Stimulated activated CD8-positive, alpha-beta memory T cell treated with anti-CD3 and anti-CD28 coated beads, Interleukin-4, amount 100 ng/mL, for 24 hours (primary cell): Measurements from ENCODE around the gene TP53BP2.
A peak's percentile ranks its signal among the peaks of the same experiment; 100 is the strongest.
"Not testable (repeated sequence)": the region's sequence is repeated elsewhere in the genome, so short reads cannot be mapped to it uniquely, and the experiment has no call there.

Experiments
- DNase-seq: peaks from one replicate; pipeline ENCODE4 v3.0.0-alpha.2; 2020; ENCODE audit warnings: low read depth

TP53BP2 gene

GRCh38 chr1:223853748-223854147 is 8.0 kb upstream of the TP53BP2 start:
- DNase-seq: no peak

GRCh38 chr1:223853275-223853674 is 7.5 kb upstream of the TP53BP2 start:
- no peak for DNase-seq

- DNase-seq: no peak
Observed at GRCh38 chr1:223852337-223852736, 6.6 kb upstream of the TP53BP2 start.

- no peak for DNase-seq
Observed at GRCh38 chr1:223849352-223850254, 3.9 kb upstream of the TP53BP2 start.

- DNase-seq: no peak
Observed at GRCh38 chr1:223848536-223848935, 2.8 kb upstream of the TP53BP2 start.

GRCh38 chr1:223847781-223848345 is 2.1 kb upstream of the TP53BP2 start:
- no peak for DNase-seq

GRCh38 chr1:223845037-223845809 is 524 bp downstream of the TP53BP2 start:
- peak; percentile 37 for DNase-seq

GRCh38 chr1:223844787-223845036 is 1.0 kb downstream of the TP53BP2 start:
- DNase-seq: peak; percentile 44

- DNase-seq: no peak
Observed at GRCh38 chr1:223843934-223844786, 1.6 kb downstream of the TP53BP2 start.

- DNase-seq: no peak
Observed at GRCh38 chr1:223842784-223843183, 3.0 kb downstream of the TP53BP2 start.

GRCh38 chr1:223841977-223842623 is 3.6 kb downstream of the TP53BP2 start:
- DNase-seq: not testable (repeated sequence)

GRCh38 chr1:223840254-223840653 is 5.5 kb downstream of the TP53BP2 start:
- DNase-seq: no peak

- no peak for DNase-seq
Observed at GRCh38 chr1:223838125-223838854, 7.5 kb downstream of the TP53BP2 start.

- DNase-seq: no peak
Observed at GRCh38 chr1:223837687-223838086, 8.1 kb downstream of the TP53BP2 start.

GRCh38 chr1:223837206-223837605 is 8.5 kb downstream of the TP53BP2 start:
- no peak for DNase-seq

- no peak for DNase-seq
Observed at GRCh38 chr1:223836586-223836985, 9.2 kb downstream of the TP53BP2 start.

GRCh38 chr1:223835754-223836153 is 10.0 kb downstream of the TP53BP2 start:
- no peak for DNase-seq

GRCh38 chr1:223834660-223835263 is 11.0 kb downstream of the TP53BP2 start:
- no peak for DNase-seq

- no peak for DNase-seq
Observed at GRCh38 chr1:223833948-223834347, 11.8 kb downstream of the TP53BP2 start.

- DNase-seq: no peak
Observed at GRCh38 chr1:223832637-223832943, 13.2 kb downstream of the TP53BP2 start.
